GM12878 (cell line): ENCODE results near the gene ANO4.

Experiments used
- CTCF ChIP-seq, 3 experiments: IDR thresholded peaks in 2 of 3; conservative IDR thresholded peaks in 1 of 3; 2 replicates each; pipeline ENCODE4 v1.5.1; 2011; ENCODE audit warnings: low read depth in 3 of 3, low read length in 3 of 3, mild to moderate bottlenecking in 3 of 3, control low read depth in 2 of 3, moderate library complexity in 2 of 3, inconsistent platforms in 1 of 3, mixed read lengths in 1 of 3; ENCODE audit not compliant: control insufficient read depth in 2 of 3, insufficient read depth in 1 of 3; ENCODE audit errors: extremely low read depth in 1 of 3
- EZH2 ChIP-seq: IDR thresholded peaks from 2 replicates; pipeline ENCODE4 v1.6.1; 2012; ENCODE audit warnings: low read depth, mild to moderate bottlenecking, control low read depth, inconsistent platforms, low read length, borderline replicate concordance; ENCODE audit not compliant: control insufficient read depth
- MTA2 ChIP-seq: fragments of 450-650 bp; IDR thresholded peaks from 2 replicates; pipeline ENCODE4 v1.6.1; 2016; ENCODE audit warnings: low read depth, mild to moderate bottlenecking, moderate library complexity
- NFYA ChIP-seq: IDR thresholded peaks from 2 replicates; pipeline ENCODE4 v1.6.1; 2011; ENCODE audit warnings: low read depth, mild to moderate bottlenecking, low read length, improper control_type of control experiment, borderline replicate concordance
- NRF1 ChIP-seq: conservative IDR thresholded peaks from 2 replicates; pipeline ENCODE4 v1.6.1; 2011; ENCODE audit warnings: mild to moderate bottlenecking, low read depth, low read length, improper control_type of control experiment
- POLR2A ChIP-seq: IDR thresholded peaks from 2 replicates; pipeline ENCODE4 v1.6.1; 2011; ENCODE audit warnings: low read depth, mild to moderate bottlenecking, low read length
- POLR2AphosphoS5 ChIP-seq: IDR thresholded peaks from 2 replicates; pipeline ENCODE4 v1.6.1; 2011; ENCODE audit warnings: mild to moderate bottlenecking, low read length, inconsistent platforms
- ZBED1 ChIP-seq: IDR thresholded peaks from 2 replicates; pipeline ENCODE4 v1.6.1; 2016; ENCODE audit warnings: borderline replicate concordance

- no peak for TF ChIP-seq ZBED1
- no peak for TF ChIP-seq CTCF (IDR thresholded peaks at IDR 0.05 in 2 of 3, conservative IDR thresholded peaks at IDR 0.05 in 1 of 3; ENCODE audit: control insufficient read depth in 2 of 3, extremely low read depth in 1 of 3, insufficient read depth in 1 of 3, low read depth in 3 of 3, low read length in 3 of 3)
- TF ChIP-seq POLR2A, result no peak
- TF ChIP-seq MTA2, result no peak
- no peak for TF ChIP-seq NRF1
- TF ChIP-seq EZH2, result no peak
- no peak for TF ChIP-seq NFYA
- TF ChIP-seq POLR2AphosphoS5, result no peak
Observed at GRCh38 chr12:101115326-101115725, 320.8 kb downstream of the ANO4 start.
